Adrenal gland (tissue), 12 donors: ENCODE measurements around the gene RHOG. TPM values are rescaled to one million over a fixed set of nuclear protein-coding genes. Genes with fewer than 3 reads are reported as not detected.

ENCODE experiments used
- DNase-seq, 7 donors: peaks; one replicate each; pipeline ENCODE4 v3.0.0-alpha.2; 2019 to 2020
- H3K27ac ChIP-seq, 5 donors: fragments of 200-600 bp; sonication (generic) in 4 of 5; 1 replicate in 3 of 5; 2 replicates in 2 of 5; pipeline versions ENCODE4 v1.5.1 to v1.8.0; 2016 to 2020; ENCODE audit warnings: mild to moderate bottlenecking in 1 of 5
- H3K27me3 ChIP-seq: fragments of 200-600 bp; 2 replicates; pipeline ENCODE4 v1.8.0; 2021
- H3K36me3 ChIP-seq, 2 donors: fragments of 200-600 bp; replicated peaks in 1 of 2; 1 replicate in 1 of 2; 2 replicates in 1 of 2; pipeline versions ENCODE4 v1.5.1 to v1.8.0; 2018 to 2022
- H3K4me1 ChIP-seq, 2 donors: fragments of 200-600 bp; replicated peaks in 1 of 2; 1 replicate in 1 of 2; 2 replicates in 1 of 2; pipeline versions ENCODE4 v1.5.1 to v1.8.0; 2018 to 2021
- H3K4me3 ChIP-seq, 4 donors: fragments of 200-600 bp; sonication (generic) in 3 of 4; one replicate each; pipeline ENCODE4 v1.5.1; 2016 to 2018
- H3K9me3 ChIP-seq, 3 donors: fragments of 200-600 bp; sonication (generic) in 1 of 3; replicated peaks in 1 of 3; 1 replicate in 2 of 3; 2 replicates in 1 of 3; pipeline versions ENCODE4 v1.5.1 to v1.8.0; 2016 to 2021
- CTCF ChIP-seq, 6 experiments: fragments of 450-650 bp in 4 of 6; fragments of 200-600 bp in 2 of 6; sonication (generic) in 1 of 6; IDR thresholded peaks; 1 replicate in 5 of 6; 2 replicates in 1 of 6; pipeline versions ENCODE4 v1.5.1 to v1.8.0; 2016 to 2021; ENCODE audit warnings: antibody characterized with exemption in 6 of 6, mild to moderate bottlenecking in 2 of 6, moderate library complexity in 1 of 6
- POLR2A ChIP-seq, 2 donors: fragments of 450-650 bp; IDR thresholded peaks; one replicate each; pipeline ENCODE4 v1.6.1; 2017; ENCODE audit warnings: antibody characterized with exemption in 2 of 2, mild to moderate bottlenecking in 2 of 2, moderate library complexity in 1 of 2
- WGBS, 4 donors: extraction: QIAGEN DNeasy Blood & Tissue Kit in 2 of 4; methylation state at CpG; one replicate each; pipeline versions ENCODE4 v1.1.5 to v1.1.7; 2013 to 2017; 5-methylcytosine and 5-hydroxymethylcytosine counted together
- intact Hi-C, 2 donors: fragments of 100-400 bp; cut with DNase I; formaldehyde crosslinking; loops; one replicate each; pipeline versions ENCODE4 v1.14.1 to v1.15.0; 2022 to 2023
- polyA plus RNA-seq, 3 donors: library from polyadenylated mRNA; stranded (reverse); fragments of 200-250 nt in 2 of 3; fragments of 350-450 nt in 1 of 3; fragmentation: Illumina TruSeq in 1 of 3; extraction: RNeasy Lipid Tissue Mini Kit (QIAGEN cat#74804) in 1 of 3; gene quantifications; one replicate each; pipeline ENCODE4 v1.2.3, GENCODE V29; 2013 to 2014
- total RNA-seq, 9 donors: library from RNA; depleted of rRNA in 4 of 9; stranded (reverse); fragments of >200 nt in 4 of 9; fragments of 120-200 nt in 1 of 9; fragmentation: NEBNext Ultra II Directional in 1 of 9; extraction: Animal tissue kit (Norgen Biotek cat#: 25700) in 1 of 9; gene quantifications; one replicate each; pipeline versions ENCODE4 v1.1.0 to v1.2.4, GENCODE V29; 2013 to 2023
- donor health status: healthy with polysubstance abuse.
- donor health status: Bipolar disorder and iron deficiency.
- donor health status: DM: yes; HTN: yes; CAD: no.
- donor health status: DM: no; HTN: no; CAD: no.
- donor health status: DM: no; HTN: no; CAD: no.
- donor health status: DM: yes; HTN: yes; CAD: no.

RHOG gene
- total and polyA plus RNA-seq, 12 donors: 21.4 to 91.2 (median 48.7) TPM

GRCh38 chr11:3877364-3878257, 36.9 kb upstream of the RHOG start:
- Histone ChIP-seq H3K27me3 (no peaks in the 10 kb centered on the region), H3K27ac (peak overlapping the region in 1 of 5 donors; percentile 20), H3K9me3 (no peaks in the 10 kb centered on the region), H3K4me3 (no peak overlapping the region), H3K36me3 (no peaks in the 10 kb centered on the region), H3K4me1 (peaks cover 0 to 29% of the 10 kb centered on the region in 2 donors)
- no peak for TF ChIP-seq CTCF (IDR thresholded peaks at IDR 0.05)
- WGBS, 4 donors: 83 to 87% (median 85%) methylated on average over 8 of the region's 8 CpGs
- intact Hi-C loops: no loop called here
- no peak for DNase-seq

GRCh38 chr11:3876613-3877012, 35.9 kb upstream of the RHOG start:
- Histone ChIP-seq H3K27ac (no peak overlapping the region), H3K36me3 (no peaks in the 10 kb centered on the region), H3K4me1 (peaks cover 0 to 29% of the 10 kb centered on the region in 2 donors), H3K4me3 (no peak overlapping the region), H3K27me3 (no peaks in the 10 kb centered on the region), H3K9me3 (no peaks in the 10 kb centered on the region)
- intact Hi-C loops: no loop called here
- 93 to 96% (median 95%) methylated on average over 3 of the region's 3 CpGs for WGBS, 4 donors
- no peak for DNase-seq
- no peak for TF ChIP-seq POLR2A (IDR thresholded peaks at IDR 0.05)
- no peak for TF ChIP-seq CTCF (IDR thresholded peaks at IDR 0.05)

GRCh38 chr11:3873712-3874349, 33.1 kb upstream of the RHOG start:
- H3K4me3 ChIP-seq: no peak overlapping the region
- no peaks in the 10 kb centered on the region for H3K9me3 ChIP-seq
- H3K36me3 ChIP-seq: no peaks in the 10 kb centered on the region
- 93 to 100% (median 99%) methylated on average over 2 of the region's 2 CpGs for WGBS, 4 donors
- TF ChIP-seq CTCF (IDR thresholded peaks at IDR 0.05) (no peak), POLR2A (IDR thresholded peaks at IDR 0.05) (no peak)
- no peak overlapping the region for H3K27ac ChIP-seq
- no peaks in the 10 kb centered on the region for H3K27me3 ChIP-seq
- DNase-seq: no peak
- intact Hi-C loops: no loop called here
- peaks cover 0 to 10% of the 10 kb centered on the region in 2 donors for H3K4me1 ChIP-seq

- Histone ChIP-seq H3K36me3 (no peaks in the 10 kb centered on the region), H3K27ac (peak overlapping the region in 2 of 5 donors; percentile 61 to 70), H3K4me3 (no peak overlapping the region), H3K9me3 (no peaks in the 10 kb centered on the region), H3K4me1 (peaks cover 17 to 33% of the 10 kb centered on the region in 2 donors), H3K27me3 (no peaks in the 10 kb centered on the region)
- TF ChIP-seq CTCF (IDR thresholded peaks at IDR 0.05) (no peak), POLR2A (IDR thresholded peaks at IDR 0.05) (no peak)
- DNase-seq: peak; percentile 18 to 85 (median 45)
- intact Hi-C loops: no loop called here
- WGBS, 4 donors: 42 to 53% (median 50%) methylated on average over 5 to 6 of the region's 6 CpGs
Measured at GRCh38 chr11:3867209-3868091, 26.7 kb upstream of the RHOG start.
